Measurements from ENCODE around the gene RAD51B.
"Not testable (repeated sequence)": the region's sequence is repeated elsewhere in the genome, so short reads cannot be mapped to it uniquely, and the experiment has no call there.

Gene RAD51B

DNA sequence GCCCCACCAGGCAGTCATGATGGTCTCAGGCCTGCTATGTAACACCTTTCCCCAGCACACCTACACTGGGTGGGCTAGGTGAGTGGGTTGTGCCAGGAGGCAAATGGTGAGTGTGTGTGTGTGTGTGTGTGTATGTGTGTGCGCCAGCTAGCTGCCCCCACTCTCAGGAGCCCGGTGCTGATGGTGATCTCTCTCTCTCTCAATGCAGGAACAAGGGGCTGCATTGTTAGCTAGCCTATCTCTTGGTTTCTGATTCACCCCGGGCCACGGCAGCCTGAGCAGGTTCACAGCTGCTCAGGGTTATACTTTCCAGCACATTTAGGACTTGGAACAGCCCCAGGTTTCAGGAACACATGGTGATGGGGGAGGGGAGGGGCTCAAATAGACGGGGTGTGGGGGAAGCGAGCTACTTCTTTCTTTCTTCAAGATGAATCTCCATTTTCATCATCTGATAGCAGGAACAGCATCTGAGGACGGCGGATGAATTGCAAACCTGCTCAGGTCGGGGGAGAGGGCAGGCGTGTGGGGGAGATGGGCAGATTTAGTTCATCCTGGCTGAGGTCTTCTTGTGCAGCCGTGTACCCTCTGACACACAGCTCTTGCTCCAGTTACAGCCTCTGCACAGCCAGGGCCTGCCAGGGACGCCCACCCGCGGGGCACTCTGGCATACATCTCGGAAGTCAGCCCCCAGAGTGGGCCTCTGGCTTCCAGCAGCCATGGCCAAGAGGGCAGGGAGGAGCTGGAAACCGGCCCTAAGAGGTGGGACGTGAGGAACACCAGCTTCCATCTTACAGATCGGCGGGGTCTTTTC, 835.6 kb downstream of the RAD51B start:
- no peak for DNase-seq

DNA sequence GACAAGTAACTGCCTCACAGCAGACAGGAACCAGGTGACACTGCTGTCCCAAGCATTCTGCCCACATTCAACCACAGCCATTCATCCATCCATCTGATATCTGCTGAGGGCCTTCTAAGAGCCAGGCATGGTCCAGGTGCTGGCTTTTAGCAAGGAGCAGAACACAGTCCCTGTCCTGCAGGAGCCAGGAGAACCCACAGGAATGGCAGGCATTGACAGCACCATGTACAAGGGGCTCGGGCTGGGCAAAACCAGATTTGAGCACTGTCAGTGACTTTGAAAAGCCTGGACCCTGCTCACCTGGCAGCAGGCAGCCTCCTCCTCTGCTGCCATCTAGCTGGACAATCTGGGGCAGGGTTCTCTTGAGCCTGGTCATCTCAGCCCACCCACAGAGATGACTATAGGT, 836.3 kb downstream of the RAD51B start:
- no peak for DNase-seq

DNA sequence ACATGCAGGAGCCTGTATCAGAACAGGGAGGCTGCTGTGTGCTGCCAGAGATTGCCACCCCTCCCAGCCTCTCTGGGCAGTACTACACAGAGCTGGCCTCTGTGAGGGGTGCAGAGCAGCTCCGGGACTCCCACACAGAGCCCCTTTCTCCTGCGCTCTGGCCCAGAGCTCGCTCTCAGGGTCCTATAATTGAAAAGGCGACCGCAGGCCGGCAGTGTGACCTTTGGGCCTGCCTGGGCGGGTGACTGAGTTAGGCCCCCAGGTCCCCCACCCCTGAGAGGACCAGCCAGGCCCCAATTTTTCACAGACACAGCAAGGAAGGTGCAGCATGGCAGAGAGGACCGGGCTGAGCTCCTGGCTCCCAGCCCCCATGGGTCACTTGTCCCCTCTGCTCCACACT, 836.9 kb downstream of the RAD51B start:
- DNase-seq, result no peak

DNA sequence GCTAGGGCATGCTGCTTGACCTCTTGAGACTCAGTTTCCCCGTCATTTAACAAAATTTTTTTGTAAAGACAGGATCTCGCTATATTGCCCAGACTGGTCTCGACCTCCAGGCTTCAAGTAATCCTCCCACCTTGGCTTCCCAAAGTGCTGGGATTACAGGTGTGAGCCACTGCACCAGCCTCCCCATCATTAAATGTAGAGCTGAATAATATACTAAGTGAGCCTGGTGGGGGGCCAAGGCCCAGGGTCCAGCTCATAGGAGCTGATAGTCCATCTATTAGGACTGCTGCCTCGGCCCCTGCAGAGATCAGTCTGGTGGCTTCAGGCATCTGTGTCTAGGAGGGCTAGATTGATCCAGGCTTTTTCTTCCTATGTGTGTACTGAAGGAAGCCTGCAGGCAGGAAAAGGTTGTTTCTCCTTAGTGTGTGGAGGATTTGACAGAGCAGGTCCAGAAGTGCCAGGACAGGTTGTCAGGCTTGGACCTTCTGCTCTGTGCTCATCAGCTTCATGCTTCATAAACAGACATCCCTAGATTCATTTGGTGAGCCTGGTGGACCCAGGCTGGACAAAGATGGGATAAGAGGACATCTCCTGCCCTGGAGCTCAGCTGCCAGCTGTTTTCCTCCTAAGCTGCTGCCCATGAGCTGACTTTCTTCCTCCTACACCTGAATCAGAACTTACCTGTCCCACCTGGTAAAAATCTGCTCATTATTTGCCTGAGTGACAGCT, 837.9 kb downstream of the RAD51B start:
- no peak for DNase-seq

DNA sequence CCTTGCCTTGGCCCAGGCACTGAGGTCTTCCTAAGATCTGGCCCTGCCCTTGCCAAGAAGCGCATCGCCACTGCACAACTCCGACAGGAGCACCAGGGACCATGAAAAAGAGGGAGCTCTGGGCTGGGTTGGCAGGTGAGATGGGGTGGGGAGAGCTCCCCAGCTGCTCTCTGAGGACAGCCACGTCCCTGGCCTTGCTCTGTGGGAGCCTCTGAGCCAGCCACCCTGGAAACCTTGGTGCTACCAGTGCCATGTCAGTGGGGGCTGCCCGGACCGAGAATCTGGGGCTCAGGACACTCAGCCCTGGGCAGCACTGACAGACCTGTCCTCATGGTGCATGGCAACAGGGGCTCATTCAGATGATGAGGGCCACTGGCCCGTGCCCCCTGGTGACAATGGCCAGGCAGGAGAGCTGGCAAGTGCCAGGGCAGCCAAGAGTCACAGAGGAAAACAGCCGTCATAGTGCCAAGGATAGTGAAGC, 838.5 kb downstream of the RAD51B start:
- DNase-seq, result no peak

DNA sequence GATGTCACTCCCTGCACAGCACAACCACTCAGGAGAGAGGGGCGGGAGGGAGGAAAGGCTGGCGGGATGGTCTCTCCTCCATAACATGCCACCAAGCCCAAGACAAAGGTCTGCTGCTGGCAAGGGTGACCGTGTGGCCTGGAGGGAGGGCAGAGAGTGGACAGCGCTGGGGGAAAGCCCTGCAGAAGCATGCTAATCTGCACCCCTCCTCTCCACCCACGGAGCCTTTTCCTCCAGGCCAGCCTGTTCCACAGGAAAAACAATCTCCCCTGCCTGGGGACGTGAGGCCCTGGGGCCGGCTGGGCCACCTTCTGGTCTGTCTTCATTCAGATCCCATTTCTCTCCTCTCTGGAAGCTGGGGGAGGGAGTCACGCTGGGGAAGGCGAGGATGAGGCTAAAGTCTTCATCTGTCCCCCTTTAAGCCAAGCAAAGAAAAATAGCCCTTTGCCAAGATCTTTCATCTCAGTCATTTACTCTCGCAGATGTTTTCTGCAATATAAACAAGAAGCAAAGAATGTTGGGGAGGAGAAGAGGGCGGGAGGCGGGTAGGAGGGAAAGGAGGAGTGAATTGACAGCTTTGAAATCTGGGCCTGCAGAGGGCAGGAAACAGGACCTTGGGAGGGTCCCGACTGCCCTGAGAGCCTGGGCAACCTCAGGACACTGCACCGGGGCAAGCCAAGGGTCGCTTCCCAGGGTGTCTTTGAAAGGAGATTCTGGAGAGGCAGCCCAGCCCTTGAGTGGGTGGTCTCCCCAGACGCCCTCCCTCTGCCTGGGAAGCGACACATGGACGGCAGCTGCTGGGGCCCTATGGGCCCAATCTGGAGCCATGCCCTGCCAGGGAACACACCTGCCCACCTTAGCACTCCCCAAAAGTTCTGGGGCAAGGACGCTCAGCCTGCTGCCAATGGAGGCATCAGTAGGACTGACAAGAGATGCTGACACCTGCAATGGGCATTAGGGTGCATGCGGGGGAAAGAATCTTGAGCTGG, 839.7 kb downstream of the RAD51B start:
- DNase-seq, result no peak

DNA sequence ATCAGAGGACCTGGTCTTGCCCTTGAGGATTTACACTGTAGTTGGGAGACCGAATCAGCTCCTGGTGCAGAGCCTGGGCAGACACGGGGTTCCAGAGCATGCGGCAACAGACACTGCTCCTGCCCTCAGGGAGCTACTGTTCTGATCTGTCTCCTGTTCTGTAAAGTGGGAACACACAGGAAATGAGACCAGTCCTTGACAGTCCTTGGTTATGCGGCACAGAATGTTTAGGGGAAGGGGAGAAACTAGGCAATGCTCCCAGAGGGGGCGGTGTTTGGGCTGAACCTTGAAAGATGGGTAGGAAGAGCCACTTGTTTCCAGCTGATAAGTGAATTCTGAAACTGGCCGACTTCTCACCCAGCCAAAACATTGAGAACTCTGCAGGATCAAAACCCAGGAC, 840.9 kb downstream of the RAD51B start:
- DNase-seq, result no peak

DNA sequence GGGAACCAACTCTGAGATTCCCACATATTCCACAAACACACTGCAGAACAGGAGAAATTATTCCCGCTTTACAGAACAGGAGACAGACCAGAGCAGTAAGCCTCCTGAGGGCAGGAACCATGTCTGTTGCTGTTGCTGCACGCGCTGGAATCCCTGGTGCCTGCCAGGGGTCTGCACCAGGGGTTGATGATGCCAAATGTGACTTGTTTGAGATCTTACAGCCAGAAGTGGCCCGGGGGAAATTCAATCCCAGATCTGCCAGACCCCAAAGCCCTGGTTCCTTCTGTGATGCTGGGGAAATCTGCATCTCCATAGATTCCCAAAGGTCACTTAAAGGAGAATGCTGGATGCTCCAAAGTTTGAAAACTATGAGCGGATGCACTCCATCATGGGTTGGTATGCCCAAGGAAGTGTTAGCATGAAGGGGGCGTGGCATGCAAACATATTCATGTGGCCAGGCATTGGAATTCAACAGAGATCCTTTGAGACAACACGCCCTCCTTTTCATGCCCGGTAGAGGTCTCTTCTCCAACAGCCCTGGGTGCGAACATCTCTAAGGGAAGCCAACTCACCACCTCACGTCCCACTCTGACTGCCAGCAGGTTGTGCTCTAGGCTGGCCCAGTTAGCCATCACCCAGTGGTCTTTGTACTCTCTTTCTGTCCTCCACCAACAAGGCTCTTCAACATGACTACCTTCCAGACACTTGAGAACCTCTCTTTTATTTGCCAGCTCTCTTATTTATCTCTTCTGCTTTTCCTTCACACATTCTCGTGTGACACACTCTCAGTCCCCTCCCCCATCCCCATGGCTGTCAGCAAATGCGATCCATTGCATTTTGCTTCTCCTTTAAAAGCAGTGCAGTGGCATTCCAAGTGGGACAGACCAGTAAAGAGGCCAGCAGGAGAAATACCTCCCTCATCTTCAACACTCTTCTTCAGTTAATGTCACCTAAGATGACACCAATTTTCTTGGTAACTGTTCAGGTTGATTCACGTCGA, 841.9 kb downstream of the RAD51B start:
- no peak for DNase-seq

DNA sequence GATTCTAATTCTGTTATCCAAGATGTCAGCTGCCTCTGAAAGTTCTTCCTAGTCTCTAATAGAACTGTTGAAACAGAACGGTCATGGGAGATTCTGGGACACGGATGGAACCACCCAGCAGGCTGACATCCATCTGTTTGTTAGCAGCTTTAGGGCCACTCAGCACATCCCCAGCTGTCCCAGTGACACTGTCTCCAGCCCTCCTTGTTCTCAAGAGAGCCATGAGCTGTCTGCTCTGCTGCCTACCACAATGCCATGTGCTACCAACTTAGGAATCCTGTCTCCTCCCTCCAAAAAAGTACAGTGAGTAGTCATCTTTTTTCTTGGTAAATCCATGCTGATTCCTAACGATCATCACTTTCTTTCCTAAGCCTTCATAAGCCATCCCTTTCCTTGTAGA, 842.8 kb downstream of the RAD51B start:
- no peak for DNase-seq

DNA sequence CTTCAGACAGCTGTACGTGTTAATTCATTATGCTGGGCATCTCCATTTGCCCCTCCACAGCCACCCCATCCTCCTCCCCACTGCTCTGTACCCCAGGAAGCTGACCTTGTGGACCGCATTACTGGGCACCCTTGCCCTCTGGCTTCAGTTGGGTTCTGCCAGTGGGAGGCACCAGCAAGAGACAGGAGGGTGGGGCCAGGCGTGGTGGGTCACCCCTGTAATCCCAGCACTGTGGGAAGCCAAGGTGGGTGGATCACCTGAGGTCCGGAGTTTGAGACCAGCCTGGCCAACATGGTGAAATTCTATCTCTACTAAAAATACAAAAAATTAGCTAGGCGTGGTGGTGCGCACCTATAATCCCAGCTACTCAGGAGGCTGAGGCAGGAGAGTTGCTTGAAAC, 843.2 kb downstream of the RAD51B start:
- DNase-seq, result not testable (repeated sequence)

DNA sequence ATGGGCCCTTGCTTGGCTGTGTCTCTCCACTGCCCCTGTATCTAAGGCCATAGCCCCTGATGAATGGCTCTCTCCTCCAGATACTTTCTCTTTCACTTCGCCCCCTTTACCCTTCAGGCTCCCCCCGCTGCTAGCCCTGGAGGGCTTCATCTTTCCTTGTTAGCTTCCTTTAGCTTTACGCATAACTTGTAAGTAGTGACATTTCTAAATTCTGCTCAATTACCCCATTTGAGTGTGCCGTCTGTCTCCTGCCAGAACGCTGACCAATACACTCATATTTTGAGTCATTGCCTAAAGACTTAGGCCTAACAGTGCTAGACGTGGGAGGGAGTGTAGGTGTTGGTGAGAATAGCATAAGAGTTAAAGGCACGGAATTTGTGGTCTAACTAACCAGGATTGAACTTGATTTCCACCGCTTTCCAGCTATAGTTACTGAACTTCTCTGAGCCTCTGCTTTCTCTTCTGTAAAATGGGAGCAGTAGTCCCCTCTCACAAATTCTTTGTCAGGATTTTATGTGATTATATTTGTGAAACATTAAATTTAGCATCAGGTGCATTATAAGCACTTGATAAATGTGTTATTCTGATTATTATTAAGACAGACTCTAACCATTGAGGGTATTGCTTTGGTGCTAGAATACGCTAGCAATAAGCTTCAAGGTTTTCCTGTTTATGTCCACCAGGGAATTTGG, 844.0 kb downstream of the RAD51B start:
- DNase-seq, result peak; percentile 50 to 55

DNA sequence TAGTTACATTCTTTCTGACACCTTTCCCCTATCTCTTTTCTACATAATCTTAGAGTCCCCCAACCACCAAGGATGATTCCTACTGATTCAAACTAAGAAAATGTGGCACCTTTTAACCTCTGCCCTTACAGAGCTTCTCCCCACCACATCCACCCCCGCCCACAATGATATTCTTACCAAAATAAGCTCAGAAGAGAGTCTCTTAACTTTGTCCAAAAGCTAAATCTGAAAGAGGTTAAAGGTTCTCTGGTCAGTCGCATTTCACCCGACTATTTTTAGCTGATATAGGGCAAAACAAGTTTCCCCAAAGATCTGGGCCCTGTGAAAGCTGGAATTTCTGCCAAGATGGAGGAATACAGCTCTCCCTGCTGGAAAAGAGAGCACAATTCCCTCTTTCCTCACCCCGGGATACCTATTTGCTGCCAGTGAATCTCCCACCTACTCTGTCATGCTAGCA, 844.7 kb downstream of the RAD51B start:
- no peak for DNase-seq

DNA sequence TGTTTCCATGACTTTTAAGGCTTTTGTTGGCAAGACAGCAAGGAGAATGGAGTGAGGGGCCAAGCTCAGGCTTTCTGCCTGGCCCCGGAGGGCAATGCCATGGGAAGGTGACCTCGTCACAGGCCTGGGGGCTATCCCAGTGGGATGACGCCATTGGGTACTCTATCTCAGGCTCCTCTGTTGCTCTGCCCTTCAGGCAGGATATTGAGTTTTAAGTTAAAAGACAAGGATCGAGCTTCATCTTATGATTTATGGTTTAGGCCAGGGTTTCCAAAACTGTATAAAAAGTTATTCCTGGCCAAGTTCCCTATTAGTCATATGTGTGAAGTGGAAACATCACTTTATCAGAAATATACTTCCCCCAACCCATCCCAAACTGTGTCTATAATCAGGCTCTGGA, 845.6 kb downstream of the RAD51B start:
- DNase-seq, result no peak

DNA sequence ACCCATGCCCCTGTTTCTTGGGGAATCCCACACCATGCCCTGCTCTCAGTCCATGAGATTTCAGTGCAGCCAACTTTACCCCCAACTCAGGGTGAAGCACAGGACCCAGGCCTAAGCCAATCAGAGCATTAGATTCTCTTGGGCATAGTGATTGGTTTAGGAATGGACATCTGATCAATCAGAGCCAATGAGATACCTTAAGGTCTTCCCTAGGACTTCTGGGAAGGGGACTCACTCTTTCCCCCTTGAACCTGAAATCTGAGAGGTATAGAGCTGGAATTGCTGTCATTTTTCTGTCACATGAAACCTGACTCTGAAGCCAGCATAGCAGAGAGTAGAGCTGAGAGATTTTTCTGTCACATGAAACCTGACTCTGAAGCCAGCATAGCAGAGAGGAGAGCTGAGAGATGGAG, 846.2 kb downstream of the RAD51B start:
- no peak for DNase-seq

DNA sequence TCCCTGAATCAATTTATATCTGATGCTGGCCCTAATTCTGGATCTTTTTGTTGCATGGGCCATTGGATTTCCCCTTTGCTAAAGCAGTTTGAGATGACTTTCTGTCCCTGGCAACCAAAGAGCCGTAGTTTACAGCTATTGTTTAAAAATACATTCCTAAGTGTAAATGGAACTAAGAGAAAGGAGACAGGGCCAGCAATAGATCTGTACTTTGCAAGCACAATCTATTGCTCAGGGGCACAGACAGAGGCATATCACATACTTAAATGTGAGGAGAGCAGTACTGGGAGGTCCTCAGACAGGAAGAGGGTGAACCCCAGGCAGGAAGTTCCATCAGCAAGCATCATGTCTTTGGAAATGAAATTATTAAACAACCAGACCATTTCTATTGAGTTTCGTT, 846.7 kb downstream of the RAD51B start:
- DNase-seq, result no peak

DNA sequence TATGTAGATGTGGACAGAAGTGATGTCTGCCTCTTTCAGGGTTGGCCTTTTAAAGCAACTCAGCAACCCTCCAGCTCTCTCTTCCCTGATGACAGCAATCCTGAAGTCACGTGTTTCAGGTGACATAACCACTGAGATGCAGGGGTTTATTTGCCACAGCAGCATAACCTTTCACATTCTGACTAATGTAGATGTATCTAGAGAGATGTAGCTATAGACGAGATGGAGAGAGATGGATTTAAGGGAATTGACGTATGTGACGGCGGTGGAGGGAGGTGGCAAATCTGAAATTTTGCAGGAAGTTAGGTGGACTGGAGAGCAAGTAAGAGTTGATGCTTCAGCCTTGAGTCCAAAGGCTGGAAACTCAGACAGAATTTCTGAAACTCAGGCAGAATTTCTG, 847.3 kb downstream of the RAD51B start:
- no peak for DNase-seq

DNA sequence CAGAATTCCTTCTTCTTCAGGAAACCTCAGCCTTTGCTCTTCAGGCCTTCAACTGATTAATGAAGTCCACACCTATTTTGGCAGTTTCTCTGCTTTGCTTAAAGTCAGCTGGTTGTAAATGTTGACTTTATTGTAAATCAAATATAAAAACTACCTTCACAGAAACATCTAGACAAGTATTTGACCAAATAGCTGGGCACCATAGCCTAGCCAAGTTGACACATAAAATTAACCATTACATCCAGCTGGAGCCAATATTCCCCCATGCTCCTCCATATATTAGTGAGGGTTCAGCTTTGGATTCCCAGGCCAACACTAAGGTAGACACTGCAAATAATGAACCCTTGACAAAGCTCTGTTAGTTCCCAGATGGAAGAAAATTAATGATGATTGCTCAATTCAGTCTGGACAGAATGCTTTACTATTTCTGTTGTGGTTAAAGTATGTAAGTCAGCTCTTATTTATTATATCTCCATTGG, 847.8 kb downstream of the RAD51B start:
- no peak for DNase-seq

DNA sequence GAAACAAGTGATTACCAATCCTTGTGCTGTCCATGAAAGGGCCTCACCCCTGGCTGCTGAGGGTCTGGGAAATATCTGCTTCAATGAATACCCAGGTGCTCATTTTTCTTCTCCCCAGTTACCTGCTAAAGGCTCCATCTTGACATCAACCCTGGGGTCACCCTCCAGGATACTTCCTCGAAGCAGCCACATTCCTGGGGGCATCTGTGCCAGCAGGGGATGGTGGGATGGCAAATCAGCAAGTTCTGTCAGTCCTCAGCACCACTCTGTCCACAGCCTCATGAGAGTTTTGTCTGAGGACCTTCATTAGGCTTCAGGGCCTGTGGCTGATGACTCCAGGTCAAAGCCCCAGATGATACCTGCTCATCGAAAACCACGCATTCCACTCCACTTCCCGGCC, 848.4 kb downstream of the RAD51B start:
- DNase-seq, result no peak

DNA sequence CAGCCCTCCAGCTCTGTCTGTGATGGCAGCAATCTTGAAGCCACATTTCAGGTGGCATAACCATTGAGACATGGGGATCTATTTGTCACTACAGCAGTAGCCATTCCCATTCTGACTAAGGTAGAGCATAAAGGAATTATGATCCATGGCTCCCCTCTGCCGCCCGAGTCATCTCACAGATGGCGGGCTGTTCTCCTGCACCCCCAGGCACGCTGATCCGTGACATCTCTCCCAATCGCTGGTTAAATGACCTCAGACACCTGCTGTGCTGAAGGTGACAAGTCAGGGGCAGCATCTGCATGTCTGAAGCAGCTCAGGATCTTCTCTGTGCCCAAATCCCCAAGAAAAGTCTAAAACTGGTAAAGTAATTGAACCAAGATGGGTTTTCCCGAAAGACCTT, 849.0 kb downstream of the RAD51B start:
- DNase-seq, result no peak

DNA sequence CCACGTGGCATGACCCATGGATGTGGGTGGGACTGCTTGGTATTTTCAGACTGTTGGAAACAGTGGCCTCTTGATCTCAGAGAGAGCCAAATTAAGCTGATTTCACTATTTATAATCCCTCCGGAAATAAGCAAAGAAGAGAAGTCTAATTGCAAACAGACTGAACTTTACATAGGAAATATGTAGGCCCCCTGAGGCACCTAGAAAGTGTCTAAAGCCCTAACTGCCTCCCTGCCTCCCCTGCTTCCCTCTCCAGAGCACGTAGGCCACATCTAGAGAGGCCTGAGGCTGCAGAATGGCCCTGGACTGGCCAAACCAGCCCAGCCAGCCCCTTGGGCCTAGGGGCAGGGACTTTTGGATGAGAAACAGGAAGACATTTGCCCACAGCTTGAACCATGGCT, 849.5 kb downstream of the RAD51B start:
- DNase-seq, result no peak
